GM12878 (cell line): ENCODE measurements around the gene VTN. TPM values are rescaled to one million over a fixed set of nuclear protein-coding genes. Genes with fewer than 3 reads are reported as not detected.
A peak's percentile ranks its signal among the peaks of the same experiment; 100 is the strongest.

Experiments
- ATAC-seq: fragments of 200-7000 bp; cut with Tn5 transposase; 3 replicates; pipeline ENCODE4 v1.9.1; 2020; ENCODE audit warnings: mild to moderate bottlenecking, moderate library complexity
- BruUV-seq: library from RNA; stranded (reverse); fragments of 400-500 nt; replicated peaks from 2 replicates; lab custom pipeline; 2021; lab: Mats Ljungman, UMichigan
- CTCF ChIA-PET: fragments of 300-600 bp; sonication (Branson Sonifier 250); formaldehyde crosslinking; extraction: SDS; loops from one replicate; lab custom pipeline; 2021; ENCODE audit warnings: inconsistent platforms; lab: Yijun Ruan, JAX
- POLR2A ChIA-PET: fragments of 350-600 bp; formaldehyde crosslinking; extraction: SDS; loops from one replicate; lab custom pipeline; 2021; ENCODE audit warnings: inconsistent platforms; lab: Charles Lee
- RAD21 ChIA-PET: fragments of 300-600 bp; sonication (Branson Sonifier 250); formaldehyde crosslinking; loops from one replicate; lab custom pipeline; 2023; ENCODE audit warnings: antibody characterized with exemption; ENCODE audit not compliant: unreplicated experiment; lab: Charles Lee
- SMC1A ChIA-PET: fragments of 300-600 bp; sonication (Branson Sonifier 250); formaldehyde crosslinking; loops from one replicate; lab custom pipeline; 2023; ENCODE audit not compliant: unreplicated experiment, uncharacterized antibody; lab: Charles Lee
- DNase-seq: peaks from one replicate; pipeline ENCODE4 v3.0.0-alpha.2; 2011; ENCODE audit warnings: low read depth, low spot score
- FAIRE-seq: peaks from 3 replicates; lab custom pipeline; 2011; peaks lifted over from hg19 to GRCh38; lab: Jason Lieb, UNC
- H2AFZ ChIP-seq: 2 replicates; pipeline ENCODE4 v1.6.0; 2011; ENCODE audit warnings: low read depth, low read length, control low read depth; ENCODE audit not compliant: control insufficient read depth
- H3K27ac ChIP-seq: 2 replicates; pipeline ENCODE4 v1.5.1; 2011; ENCODE audit warnings: control low read depth; ENCODE audit not compliant: control insufficient read depth, insufficient read depth
- H3K27me3 ChIP-seq, 2 experiments: replicated peaks in 1 of 2; 2 replicates each; pipeline versions ENCODE4 v1.6.0 to v1.6.1; 2011; ENCODE audit warnings: low read length in 1 of 2; ENCODE audit not compliant: control insufficient read depth in 2 of 2, insufficient read depth in 2 of 2
- H3K36me3 ChIP-seq, 2 experiments: 2 replicates each; pipeline ENCODE4 v1.5.1; 2011; ENCODE audit warnings: low read length in 1 of 2; ENCODE audit not compliant: control insufficient read depth in 2 of 2, insufficient read depth in 2 of 2
- H3K4me1 ChIP-seq: 2 replicates; pipeline ENCODE4 v1.6.1; 2011; ENCODE audit warnings: mild to moderate bottlenecking, low read length, moderate library complexity, mixed read lengths; ENCODE audit not compliant: control insufficient read depth, insufficient read depth
- H3K4me2 ChIP-seq: 2 replicates; pipeline ENCODE4 v1.6.0; 2011; ENCODE audit warnings: control low read depth; ENCODE audit not compliant: control insufficient read depth, insufficient read depth
- H3K4me3 ChIP-seq: fragments of 200-600 bp; sonication (generic); 2 replicates; pipeline ENCODE4 v1.5.1; 2016
- H3K79me2 ChIP-seq: 2 replicates; pipeline ENCODE4 v1.6.0; 2011; ENCODE audit warnings: low read length; ENCODE audit not compliant: control insufficient read depth, insufficient read depth
- H3K9ac ChIP-seq: 2 replicates; pipeline ENCODE4 v1.8.0; 2011; ENCODE audit warnings: low read length, control low read depth, mixed read lengths; ENCODE audit not compliant: control insufficient read depth, insufficient read depth
- H3K9me3 ChIP-seq: replicated peaks from 3 replicates; pipeline ENCODE4 v1.5.1; 2011; ENCODE audit warnings: mild to moderate bottlenecking, low read length; ENCODE audit not compliant: control insufficient read depth, insufficient read depth
- H4K20me1 ChIP-seq: 2 replicates; pipeline ENCODE4 v1.6.0; 2011; ENCODE audit not compliant: control insufficient read depth, insufficient read depth
- BHLHE40 ChIP-seq, 2 experiments: fragments of 450-650 bp in 1 of 2; IDR thresholded peaks; 2 replicates each; pipeline ENCODE4 v1.6.1; 2011 to 2017; ENCODE audit warnings: low read depth in 2 of 2, borderline replicate concordance in 1 of 2, improper control_type of control experiment in 1 of 2, low read length in 1 of 2, mild to moderate bottlenecking in 1 of 2
- BRCA1 ChIP-seq: IDR thresholded peaks from 2 replicates; pipeline ENCODE4 v1.6.1; 2011; ENCODE audit warnings: low read depth, low read length, improper control_type of control experiment
- CREB1 ChIP-seq: IDR thresholded peaks from 2 replicates; pipeline ENCODE4 v1.6.1; 2012; ENCODE audit warnings: low read depth, mild to moderate bottlenecking, inconsistent platforms
- EGR1 ChIP-seq, 2 experiments: IDR thresholded peaks; 1 replicate in 1 of 2; 2 replicates in 1 of 2; pipeline ENCODE4 v1.6.1; 2011 to 2012; ENCODE audit warnings: low read depth in 2 of 2, low read length in 2 of 2, borderline replicate concordance in 1 of 2, mild to moderate bottlenecking in 1 of 2, moderate library complexity in 1 of 2
- HDGF ChIP-seq: fragments of 450-650 bp; IDR thresholded peaks from 2 replicates; pipeline ENCODE4 v1.6.1; 2016; ENCODE audit warnings: antibody characterized with exemption
- IKZF1 ChIP-seq: fragments of 450-650 bp; conservative IDR thresholded peaks from 2 replicates; pipeline ENCODE4 v1.6.1; 2017; ENCODE audit warnings: antibody characterized with exemption, mild to moderate bottlenecking
- KAT2A ChIP-seq: conservative IDR thresholded peaks from 2 replicates; pipeline ENCODE4 v1.6.1; 2011; ENCODE audit warnings: low read depth, low read length; ENCODE audit not compliant: control insufficient read depth
- MLLT1 ChIP-seq: fragments of 450-650 bp; IDR thresholded peaks from 2 replicates; pipeline ENCODE4 v1.6.1; 2016; ENCODE audit warnings: mild to moderate bottlenecking
- NFXL1 ChIP-seq: fragments of 450-650 bp; IDR thresholded peaks from 2 replicates; pipeline ENCODE4 v1.6.1; 2017; ENCODE audit warnings: antibody characterized with exemption, mild to moderate bottlenecking, borderline replicate concordance
- NR2C1 ChIP-seq: fragments of 450-650 bp; IDR thresholded peaks from 2 replicates; pipeline ENCODE4 v1.6.1; 2017; ENCODE audit warnings: antibody characterized with exemption, mild to moderate bottlenecking, moderate library complexity
- POLR2AphosphoS5 ChIP-seq: IDR thresholded peaks from 2 replicates; pipeline ENCODE4 v1.6.1; 2011; ENCODE audit warnings: mild to moderate bottlenecking, low read length, inconsistent platforms
- RELB ChIP-seq: fragments of 450-650 bp; IDR thresholded peaks from 2 replicates; pipeline ENCODE4 v1.6.1; 2017; ENCODE audit warnings: low read depth, mild to moderate bottlenecking, moderate library complexity
- SKIL ChIP-seq: fragments of 450-650 bp; IDR thresholded peaks from 2 replicates; pipeline ENCODE4 v1.6.1; 2017; ENCODE audit warnings: mild to moderate bottlenecking, low read depth, inconsistent platforms; ENCODE audit not compliant: poor library complexity, severe bottlenecking
- SMC3 ChIP-seq: IDR thresholded peaks from 2 replicates; pipeline ENCODE4 v1.6.1; 2011; ENCODE audit warnings: low read length, improper control_type of control experiment, borderline replicate concordance
- SPI1 ChIP-seq: IDR thresholded peaks from 2 replicates; pipeline ENCODE4 v1.6.1; 2011; ENCODE audit warnings: low read depth, mild to moderate bottlenecking, low read length, moderate library complexity, borderline replicate concordance; ENCODE audit not compliant: insufficient read depth
- WRNIP1 ChIP-seq: IDR thresholded peaks from 2 replicates; pipeline ENCODE4 v1.6.1; 2011; ENCODE audit warnings: low read depth, low read length, improper control_type of control experiment, borderline replicate concordance
- WGBS: methylation state at CpG from one replicate; pipeline ENCODE4 v1.1.6; 2016; ENCODE audit warnings: low lambda C conversion rate; ENCODE audit not compliant: insufficient replicate concordance, insufficient coverage; ENCODE audit errors: missing lambda C conversion rate; 5-methylcytosine and 5-hydroxymethylcytosine counted together
- in situ Hi-C: fragments of 300-500 bp; cut with MboI; formaldehyde crosslinking; loops from 9 replicates; pipeline ENCODE4 v1.14.3; 2018; ENCODE audit warnings: mixed read lengths
- intact Hi-C: fragments of 100-400 bp; cut with micrococcal nuclease; formaldehyde crosslinking; loops from one replicate; pipeline ENCODE4 v1.14.2; 2022; ENCODE audit not compliant: unreplicated experiment
- polyA plus RNA-seq, 11 experiments: library from polyadenylated mRNA; depleted of rRNA in 4 of 11; unstranded in 6 of 11; stranded (reverse) in 5 of 11; fragments of >200 nt; fragmentation: Nextera tagmentation in 4 of 11; fragmentation: Illumina TruSeq in 1 of 11; extraction: Ambion mirVana in 4 of 11; extraction: Trizol in 1 of 11; gene quantifications; 1 replicate in 1 of 11; 2 replicates in 10 of 11; pipeline versions ENCODE4 v1.2.1 to v1.2.3, GENCODE V29; 2011 to 2016; ENCODE audit warnings: inconsistent platforms in 2 of 11, missing spikeins in 2 of 11, low read depth in 1 of 11
- total RNA-seq, 4 experiments: library from RNA; depleted of rRNA in 3 of 4; stranded (reverse); fragments of >200 nt in 3 of 4; fragmentation: Illumina TruSeq in 1 of 4; extraction: Trizol in 1 of 4; gene quantifications; 2 replicates each; pipeline versions ENCODE4 v1.2.1 to v1.2.3, GENCODE V29; 2013 to 2021

VTN gene
- total and polyA plus RNA-seq, 10 of the 15 experiments (the other 5 are each of a cell fraction or from before 2014, with no cell fraction given) = 0.04 to 1.3 (median 0.13) TPM; not detected in 5

- intact Hi-C loops = loop anchor here (5.0 kb wide), 1 partner anchor 98 kb away; no protein-coding TSS in a partner anchor
- 0 out of 2 replicates have a peak overlapping the region, but pooled peaks have one; percentile 1 for H3K27ac ChIP-seq
- peak; percentile 90 for ATAC-seq
- peaks cover 2% of the 10 kb centered on the region; the same call in 1 of the 2 replicates for H3K79me2 ChIP-seq
- 2% methylated on average over 56 of the region's 56 CpGs for WGBS
- no peak for DNase-seq
- peak overlapping the region; percentile 58 for H3K9ac ChIP-seq
- H3K4me3 ChIP-seq = peak overlapping the region; percentile 65
- no peaks in the 10 kb centered on the region for H3K9me3 ChIP-seq
- no peaks in the 10 kb centered on the region for H3K4me1 ChIP-seq
- in situ Hi-C loops = no loop called here
- FAIRE-seq = peak; percentile 62
- peak overlapping the region; percentile 82 for H3K4me2 ChIP-seq
- peak overlapping the region; percentile 61 for H2AFZ ChIP-seq
- ChIA-PET SMC1A (interaction anchor here (1.0 kb wide), 1 partner anchor 153 kb away, joined by 3 read pairs; no protein-coding TSS in a partner anchor), CTCF (interaction anchor here (1.7 to 3.6 kb wide), 2 partner anchors 26 to 32 kb away, joined by 4 to 14 read pairs; no protein-coding TSS in a partner anchor), POLR2A (no interaction called here), RAD21 (no interaction called here)
- H4K20me1 ChIP-seq = no peaks in the 10 kb centered on the region
- BruUV-seq = no TSS peak
- 0 out of 4 replicates have a peak, but pooled peaks cover 0 to 3% of the 10 kb centered on the region in 2 experiments for H3K36me3 ChIP-seq
- no peaks in the 10 kb centered on the region; a peak in 2 of 4 replicates for H3K27me3 ChIP-seq
- TF ChIP-seq SMC3 (no peak), IKZF1 (0 out of 2 replicates have a peak, but pooled peaks have one; percentile 17), CREB1 (peak; percentile 77), POLR2AphosphoS5 (peak; percentile 79), SPI1 (no peak), HDGF (no peak), BHLHE40 (IDR thresholded peaks at IDR 0.05; ENCODE audit: borderline replicate concordance in 1 of 2, low read depth in 2 of 2, low read length in 1 of 2) (0 out of 4 replicates have a peak, but pooled peaks of 1 of the 2 experiments have one; percentile 15), MLLT1 (peak; percentile 88), NR2C1 (0 out of 2 replicates have a peak, but pooled peaks have one; percentile 25), WRNIP1 (no peak), BRCA1 (no peak), NFXL1 (no peak), EGR1 (IDR thresholded peaks at IDR 0.05; ENCODE audit: borderline replicate concordance in 1 of 2, low read depth in 2 of 2, low read length in 2 of 2) (peak in 1 of 2 experiments; percentile 8; a peak in 2 of 3 replicates), SKIL (no peak), RELB (no peak), KAT2A (no peak)
Observed at GRCh38 chr17:28384281-28385036, 14.4 kb upstream of the VTN start.
